ENCODE data around the gene OPN5.

DNA sequence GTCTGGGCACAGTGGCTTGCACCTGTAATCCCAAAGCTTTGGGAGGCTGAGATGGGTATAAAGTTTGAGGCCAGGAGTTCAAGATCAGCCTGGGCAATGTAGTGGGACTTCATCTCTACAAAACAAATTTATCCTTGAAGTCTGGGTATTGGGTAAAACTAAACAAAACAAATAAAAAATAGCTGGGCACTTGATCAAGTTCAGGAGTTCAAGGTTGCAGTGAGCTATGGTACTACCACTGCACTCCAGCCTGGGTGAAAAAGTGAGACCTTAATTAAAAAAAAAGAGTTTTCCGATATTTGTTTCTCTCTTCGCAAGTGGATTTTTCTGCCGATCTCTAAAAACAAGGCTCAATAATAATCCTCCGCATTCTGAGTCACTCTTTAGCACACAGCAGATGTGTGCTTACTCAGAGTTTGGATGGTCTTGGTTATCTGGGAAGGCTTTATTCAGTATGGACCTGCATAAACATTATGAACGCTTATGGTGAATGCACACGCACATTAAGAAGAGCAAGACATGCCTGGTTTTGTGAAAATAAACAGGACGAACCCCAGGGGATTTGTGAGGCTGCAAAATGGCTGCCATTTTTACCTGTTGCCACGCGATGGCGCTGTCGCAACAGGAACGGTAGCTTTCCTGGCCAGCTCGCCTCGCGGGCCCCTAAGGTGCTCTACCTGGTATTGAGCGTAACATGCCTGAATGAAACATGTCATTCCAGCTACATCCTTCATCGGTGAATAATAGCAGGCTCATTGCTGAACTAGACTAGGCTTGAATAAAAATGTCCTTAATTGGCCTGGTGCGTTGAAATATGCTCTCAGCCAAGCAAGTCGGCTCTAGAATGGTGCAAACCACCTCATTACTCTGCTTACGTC, 6.0 kb downstream of the OPN5 start:
- TF ChIP-seq, protein P1, sequence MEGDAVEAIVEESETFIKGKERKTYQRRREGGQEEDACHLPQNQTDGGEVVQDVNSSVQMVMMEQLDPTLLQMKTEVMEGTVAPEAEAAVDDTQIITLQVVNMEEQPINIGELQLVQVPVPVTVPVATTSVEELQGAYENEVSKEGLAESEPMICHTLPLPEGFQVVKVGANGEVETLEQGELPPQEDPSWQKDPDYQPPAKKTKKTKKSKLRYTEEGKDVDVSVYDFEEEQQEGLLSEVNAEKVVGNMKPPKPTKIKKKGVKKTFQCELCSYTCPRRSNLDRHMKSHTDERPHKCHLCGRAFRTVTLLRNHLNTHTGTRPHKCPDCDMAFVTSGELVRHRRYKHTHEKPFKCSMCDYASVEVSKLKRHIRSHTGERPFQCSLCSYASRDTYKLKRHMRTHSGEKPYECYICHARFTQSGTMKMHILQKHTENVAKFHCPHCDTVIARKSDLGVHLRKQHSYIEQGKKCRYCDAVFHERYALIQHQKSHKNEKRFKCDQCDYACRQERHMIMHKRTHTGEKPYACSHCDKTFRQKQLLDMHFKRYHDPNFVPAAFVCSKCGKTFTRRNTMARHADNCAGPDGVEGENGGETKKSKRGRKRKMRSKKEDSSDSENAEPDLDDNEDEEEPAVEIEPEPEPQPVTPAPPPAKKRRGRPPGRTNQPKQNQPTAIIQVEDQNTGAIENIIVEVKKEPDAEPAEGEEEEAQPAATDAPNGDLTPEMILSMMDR (IDR thresholded peaks at IDR 0.05; ENCODE audit: insufficient read depth, low read length, poor library complexity, severe bottlenecking), result peak; percentile 98
- TF ChIP-seq EZH2phosphoT487 (conservative IDR thresholded peaks at IDR 0.05; ENCODE audit: low read length), result no peak
